ENCODE results near the gene NOTUM. TPM values are rescaled to one million over a fixed set of nuclear protein-coding genes. Genes with fewer than 3 reads are reported as not detected.
"Not testable (repeated sequence)": the region's sequence is repeated elsewhere in the genome, so short reads cannot be mapped to it uniquely, and the experiment has no call there.

Gene NOTUM
- total and polyA plus RNA-seq, 9 donors: 2.8 to 7.6 (median 3.4) TPM

DNA sequence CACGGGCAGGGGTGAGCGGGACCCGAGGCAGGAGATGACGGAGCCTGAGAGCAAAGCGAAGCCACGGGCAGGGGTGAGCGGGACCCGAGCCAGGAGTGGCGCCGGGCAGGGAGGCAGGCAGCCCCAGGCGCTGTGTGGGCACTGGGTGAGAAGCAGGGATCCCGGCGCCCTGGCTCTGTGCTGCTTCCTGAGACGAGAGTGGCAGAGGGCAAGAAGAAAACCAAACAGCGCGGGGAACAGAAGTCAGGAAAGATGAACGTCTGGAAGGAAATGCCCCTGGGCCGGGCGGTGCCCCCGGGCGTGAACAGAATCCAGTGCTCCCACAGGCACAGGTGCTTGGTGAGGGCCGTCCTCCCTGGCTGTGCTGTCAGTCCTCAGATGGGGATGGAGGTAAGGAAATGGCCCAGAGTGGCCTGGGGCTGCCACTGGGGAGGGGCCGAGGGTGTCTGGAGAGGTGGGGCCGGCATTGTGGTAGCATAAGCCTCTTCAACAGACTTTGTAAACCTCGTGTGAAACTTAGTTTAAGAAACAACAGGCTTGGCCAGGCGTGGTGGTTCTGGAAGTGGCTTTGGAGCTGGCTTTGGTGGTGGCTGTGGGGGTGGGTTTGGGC, 26.3 kb upstream of the NOTUM start:
- WGBS (ENCODE audit: insufficient coverage): 92% methylated on average over 25 of the region's 26 CpGs
- H3K36me3 ChIP-seq (ENCODE audit: control insufficient read depth, insufficient read depth, low read length): peaks cover 59% of the 10 kb centered on the region
- DNase-seq: no peak
- no peak overlapping the region for H3K27ac ChIP-seq (ENCODE audit: low read length)
- H3K4me1 ChIP-seq (ENCODE audit: control insufficient read depth, insufficient read depth, low read length): peaks cover 19% of the 10 kb centered on the region
- H3K27me3 ChIP-seq (ENCODE audit: control insufficient read depth, insufficient read depth, low read length): no peaks in the 10 kb centered on the region
- H3K4me3 ChIP-seq (ENCODE audit: low read length): no peak overlapping the region
- H3K9me3 ChIP-seq (replicated peaks; ENCODE audit: control insufficient read depth, low read depth, low read length): no peaks in the 10 kb centered on the region

DNA sequence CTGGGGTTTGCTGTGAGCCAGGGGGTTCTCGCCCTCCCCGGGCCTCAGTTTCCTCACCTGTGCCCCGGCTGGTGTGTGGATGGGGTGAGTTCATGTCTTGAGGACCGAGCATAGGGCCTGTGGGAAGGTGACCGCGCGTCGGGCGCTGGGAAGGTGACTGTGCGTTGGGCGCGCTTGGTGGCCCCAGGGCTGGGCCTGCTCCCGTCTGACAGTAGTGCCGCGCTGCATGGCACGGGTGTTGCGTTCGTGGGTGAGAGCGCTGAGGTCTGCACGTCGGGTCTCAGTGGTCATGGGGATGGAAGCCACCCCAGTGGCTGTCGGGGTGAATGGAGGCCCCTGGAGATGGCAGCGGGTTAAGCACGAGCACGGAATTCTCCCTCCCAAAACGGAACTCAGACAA, 25.6 kb upstream of the NOTUM start:
- no peaks in the 10 kb centered on the region for H3K27me3 ChIP-seq (ENCODE audit: control insufficient read depth, insufficient read depth, low read length)
- 94% methylated on average over 21 of the region's 26 CpGs for WGBS (ENCODE audit: insufficient coverage)
- DNase-seq: no peak
- no peaks in the 10 kb centered on the region for H3K9me3 ChIP-seq (replicated peaks; ENCODE audit: control insufficient read depth, low read depth, low read length)
- H3K27ac ChIP-seq (ENCODE audit: low read length): no peak overlapping the region
- no peak overlapping the region for H3K4me3 ChIP-seq (ENCODE audit: low read length)
- H3K36me3 ChIP-seq (ENCODE audit: control insufficient read depth, insufficient read depth, low read length): peaks cover 59% of the 10 kb centered on the region
- peaks cover 13% of the 10 kb centered on the region for H3K4me1 ChIP-seq (ENCODE audit: control insufficient read depth, insufficient read depth, low read length)

GRCh38 chr17:81984773-81985410, 23.9 kb upstream of the NOTUM start:
- peaks cover 61% of the 10 kb centered on the region for H3K36me3 ChIP-seq (ENCODE audit: control insufficient read depth, insufficient read depth, low read length)

DNA sequence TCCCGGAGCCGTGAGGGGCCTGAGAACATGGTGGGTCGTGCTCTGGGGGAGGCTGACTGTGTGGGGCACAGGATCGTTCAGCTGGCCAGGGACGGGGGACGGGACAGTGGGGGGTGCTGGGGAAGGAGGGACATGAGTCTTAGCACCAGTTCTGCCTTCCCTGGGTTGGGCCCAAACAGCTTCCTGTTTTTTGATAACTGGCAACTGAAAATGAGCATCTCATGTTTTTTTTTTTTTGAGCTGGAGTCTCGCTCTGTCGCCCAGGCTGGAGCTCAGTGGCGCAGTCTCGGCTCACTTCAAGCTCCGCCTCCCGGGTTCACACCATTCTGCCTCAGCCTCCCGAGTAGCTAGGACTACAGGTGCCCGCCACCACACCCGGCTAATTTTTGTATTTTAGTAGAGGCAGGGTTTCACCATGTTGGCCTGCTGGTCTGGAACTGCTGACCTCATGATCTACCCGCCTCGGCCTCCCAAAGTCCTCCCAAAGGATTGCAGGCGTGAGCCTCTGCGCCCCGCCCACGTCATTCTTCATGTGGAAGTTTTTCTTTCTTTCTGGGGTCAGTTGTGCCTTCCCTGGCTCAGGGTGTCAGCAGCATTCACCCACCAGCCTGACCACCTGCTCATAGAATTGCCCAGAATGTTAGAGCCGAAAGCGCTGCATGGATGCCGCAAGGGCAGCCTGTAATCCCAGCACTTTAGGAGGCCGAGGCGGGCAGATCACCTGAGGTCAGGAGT, 22.8 kb upstream of the NOTUM start:
- 90% methylated on average over 21 of the region's 26 CpGs for WGBS (ENCODE audit: insufficient coverage)
- H3K9me3 ChIP-seq (replicated peaks; ENCODE audit: control insufficient read depth, low read depth, low read length): no peaks in the 10 kb centered on the region
- no peak overlapping the region for H3K27ac ChIP-seq (ENCODE audit: low read length)
- H3K36me3 ChIP-seq (ENCODE audit: control insufficient read depth, insufficient read depth, low read length): peaks cover 65% of the 10 kb centered on the region
- H3K4me3 ChIP-seq (ENCODE audit: low read length): no peak overlapping the region
- H3K4me1 ChIP-seq (ENCODE audit: control insufficient read depth, insufficient read depth, low read length): peaks cover 3% of the 10 kb centered on the region
- no peak for DNase-seq
- H3K27me3 ChIP-seq (ENCODE audit: control insufficient read depth, insufficient read depth, low read length): no peaks in the 10 kb centered on the region

More at GRCh38 chr17:81984773-81985410, 23.9 kb upstream of the NOTUM start:
- DNase-seq: no peak
- H3K27ac ChIP-seq (ENCODE audit: low read length): no peak overlapping the region
- no peaks in the 10 kb centered on the region for H3K27me3 ChIP-seq (ENCODE audit: control insufficient read depth, insufficient read depth, low read length)
- WGBS (ENCODE audit: insufficient coverage): 87% methylated on average over 10 of the region's 21 CpGs
- H3K9me3 ChIP-seq (replicated peaks; ENCODE audit: control insufficient read depth, low read depth, low read length): no peaks in the 10 kb centered on the region
- H3K4me1 ChIP-seq (ENCODE audit: control insufficient read depth, insufficient read depth, low read length): no peaks in the 10 kb centered on the region
- H3K4me3 ChIP-seq (ENCODE audit: low read length): no peak overlapping the region

- Histone ChIP-seq H3K27ac (ENCODE audit: low read length) (no peak overlapping the region), H3K27me3 (ENCODE audit: control insufficient read depth, insufficient read depth, low read length) (no peaks in the 10 kb centered on the region), H3K4me1 (ENCODE audit: control insufficient read depth, insufficient read depth, low read length) (peaks cover 9% of the 10 kb centered on the region), H3K9me3 (replicated peaks; ENCODE audit: control insufficient read depth, low read depth, low read length) (no peaks in the 10 kb centered on the region), H3K36me3 (ENCODE audit: control insufficient read depth, insufficient read depth, low read length) (peaks cover 61% of the 10 kb centered on the region), H3K4me3 (ENCODE audit: low read length) (no peak overlapping the region)
- no peak for DNase-seq
- WGBS (ENCODE audit: insufficient coverage): 92% methylated on average over 34 of the region's 35 CpGs
Observed at GRCh38 chr17:81983011-81983638, 22.1 kb upstream of the NOTUM start.

GRCh38 chr17:81981511-81981910, 20.5 kb upstream of the NOTUM start:
- 99% methylated on average over 10 of the region's 12 CpGs for WGBS (ENCODE audit: insufficient coverage)

DNA sequence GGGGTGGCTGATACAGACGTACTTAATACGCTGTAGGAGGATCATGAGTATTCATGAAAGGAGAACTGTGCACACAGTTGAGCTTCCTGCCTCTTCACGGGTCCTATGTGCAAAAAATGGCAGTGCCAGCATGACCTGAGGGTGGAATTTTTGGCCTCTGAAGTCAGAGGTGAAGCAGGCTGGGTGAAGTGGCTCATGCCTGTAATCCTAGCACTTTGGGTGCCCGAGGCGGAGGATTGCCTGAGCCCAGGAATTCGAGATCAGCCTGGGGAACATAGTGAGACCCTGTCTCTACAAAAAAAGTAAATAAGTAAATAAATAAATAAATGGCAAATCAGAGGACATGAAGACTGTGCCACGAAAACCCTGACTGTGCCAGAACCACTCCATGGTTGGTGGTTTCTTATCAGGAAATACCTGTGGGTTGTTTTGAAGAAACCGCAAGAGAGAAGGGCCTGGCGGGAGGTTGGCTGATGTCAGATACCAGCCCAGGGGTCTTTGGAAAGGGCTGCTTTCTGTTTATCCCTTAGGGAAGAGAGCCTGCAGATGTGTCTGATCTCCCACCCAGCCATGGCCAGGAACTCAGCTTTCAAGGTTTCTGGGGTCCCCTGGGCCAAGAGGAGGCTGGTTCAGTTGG, 19.8 kb upstream of the NOTUM start:
- Histone ChIP-seq H3K9me3 (replicated peaks; ENCODE audit: control insufficient read depth, low read depth, low read length) (no peaks in the 10 kb centered on the region), H3K27ac (ENCODE audit: low read length) (no peak overlapping the region), H3K4me1 (ENCODE audit: control insufficient read depth, insufficient read depth, low read length) (peaks cover 19% of the 10 kb centered on the region), H3K4me3 (ENCODE audit: low read length) (no peak overlapping the region), H3K36me3 (ENCODE audit: control insufficient read depth, insufficient read depth, low read length) (peaks cover 44% of the 10 kb centered on the region), H3K27me3 (ENCODE audit: control insufficient read depth, insufficient read depth, low read length) (peaks cover 4% of the 10 kb centered on the region)
- 95% methylated on average over 7 of the region's 9 CpGs for WGBS (ENCODE audit: insufficient coverage)
- DNase-seq: no peak

More at GRCh38 chr17:81981511-81981910, 20.5 kb upstream of the NOTUM start:
- peaks cover 14% of the 10 kb centered on the region for H3K4me1 ChIP-seq (ENCODE audit: control insufficient read depth, insufficient read depth, low read length)
- not testable (repeated sequence) for DNase-seq; H3K27me3 ChIP-seq (ENCODE audit: control insufficient read depth, insufficient read depth, low read length); H3K4me3 ChIP-seq (ENCODE audit: low read length); H3K27ac ChIP-seq (ENCODE audit: low read length); H3K9me3 ChIP-seq (replicated peaks; ENCODE audit: control insufficient read depth, low read depth, low read length)
- H3K36me3 ChIP-seq (ENCODE audit: control insufficient read depth, insufficient read depth, low read length): peaks cover 51% of the 10 kb centered on the region

GRCh38 chr17:81980122-81980521, 19.1 kb upstream of the NOTUM start:
- Histone ChIP-seq H3K27me3 (ENCODE audit: control insufficient read depth, insufficient read depth, low read length) (peaks cover 4% of the 10 kb centered on the region), H3K9me3 (replicated peaks; ENCODE audit: control insufficient read depth, low read depth, low read length) (no peaks in the 10 kb centered on the region), H3K4me3 (ENCODE audit: low read length) (no peak overlapping the region), H3K4me1 (ENCODE audit: control insufficient read depth, insufficient read depth, low read length) (peaks cover 19% of the 10 kb centered on the region), H3K36me3 (ENCODE audit: control insufficient read depth, insufficient read depth, low read length) (peaks cover 37% of the 10 kb centered on the region), H3K27ac (ENCODE audit: low read length) (no peak overlapping the region)
- 80% methylated on average over 2 of the region's 4 CpGs for WGBS (ENCODE audit: insufficient coverage)
- DNase-seq: no peak

DNA sequence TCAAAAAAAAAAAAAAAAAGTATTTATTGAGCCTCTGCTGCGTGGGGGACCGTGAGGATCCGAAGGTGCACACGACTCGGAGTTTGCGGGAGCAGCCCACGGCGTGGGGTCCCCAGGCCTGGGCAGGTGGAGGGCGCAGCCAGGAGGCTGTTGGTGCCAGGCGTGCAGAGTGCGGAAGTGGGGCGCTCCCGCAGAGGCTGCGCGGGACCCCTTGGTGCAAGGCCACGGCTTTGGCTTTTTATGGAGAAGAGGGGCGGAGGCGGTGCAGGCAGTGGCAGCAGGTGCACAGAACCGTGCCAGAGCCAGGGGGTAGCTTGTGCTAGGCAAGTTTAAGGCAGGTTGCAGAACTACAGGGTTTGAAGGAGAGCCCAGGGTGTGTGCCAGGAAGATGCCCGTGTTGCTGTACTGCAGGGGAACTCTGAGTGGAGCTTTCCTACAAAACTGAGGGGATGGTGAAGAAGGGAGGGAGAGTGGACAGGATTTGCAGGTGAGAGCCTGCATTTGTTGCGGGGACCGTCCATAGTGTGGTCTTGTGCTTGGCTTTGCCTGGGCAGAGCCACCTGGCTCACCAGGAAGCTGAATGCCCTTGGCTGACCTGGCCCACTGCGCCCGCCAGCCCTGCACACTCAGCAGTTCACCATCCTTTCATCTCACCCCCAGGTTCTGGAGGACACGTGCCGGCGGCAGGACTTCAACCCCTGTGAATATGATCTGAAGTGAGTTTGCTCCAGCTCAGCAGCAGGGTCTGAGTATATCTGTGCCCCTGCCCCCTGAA, 17.7 kb upstream of the NOTUM start:
- WGBS (ENCODE audit: insufficient coverage): 87% methylated on average over 25 of the region's 27 CpGs
- Histone ChIP-seq H3K27me3 (ENCODE audit: control insufficient read depth, insufficient read depth, low read length) (peaks cover 4% of the 10 kb centered on the region), H3K27ac (ENCODE audit: low read length) (no peak overlapping the region), H3K4me3 (ENCODE audit: low read length) (peak overlapping the region; percentile 10), H3K36me3 (ENCODE audit: control insufficient read depth, insufficient read depth, low read length) (peaks cover 23% of the 10 kb centered on the region), H3K4me1 (ENCODE audit: control insufficient read depth, insufficient read depth, low read length) (peaks cover 19% of the 10 kb centered on the region), H3K9me3 (replicated peaks; ENCODE audit: control insufficient read depth, low read depth, low read length) (no peaks in the 10 kb centered on the region)
- no peak for DNase-seq

Measured in muscle of leg (tissue), 11 donors.